GM06990 (cell line): ENCODE results near the gene PHAF1.

Source experiments
- DNase-seq: peaks from one replicate; pipeline ENCODE4 v3.0.0-alpha.2; 2011; ENCODE audit not compliant: insufficient read length; ENCODE audit errors: extremely low read depth
- H3K27me3 ChIP-seq: replicated peaks from 2 replicates; pipeline ENCODE4 v1.6.0; 2011; ENCODE audit warnings: low read length; ENCODE audit not compliant: control insufficient read depth, insufficient read depth
- H3K36me3 ChIP-seq: 2 replicates; pipeline ENCODE4 v1.5.1; 2011; ENCODE audit warnings: low read length; ENCODE audit not compliant: control insufficient read depth, insufficient read depth
- H3K4me3 ChIP-seq: replicated peaks from 2 replicates; pipeline ENCODE4 v1.5.1; 2011; ENCODE audit warnings: low read depth, mild to moderate bottlenecking, control low read depth, low read length
- TF ChIP-seq, protein P1 (sequence below): IDR thresholded peaks from 2 replicates; pipeline ENCODE4 v1.5.1; 2011; ENCODE audit warnings: low read length, control low read depth, mild to moderate bottlenecking, inconsistent platforms; ENCODE audit not compliant: insufficient read depth, poor library complexity, severe bottlenecking

Gene PHAF1

GRCh38 chr16:67177743-67178699 is 68.3 kb downstream of the PHAF1 start:
- Histone ChIP-seq H3K27me3 (no peaks in the 10 kb centered on the region), H3K4me3 (peak overlapping the region; percentile 51), H3K36me3 (no peaks in the 10 kb centered on the region; the same call in 1 of the 2 replicates)
- TF ChIP-seq, protein P1, sequence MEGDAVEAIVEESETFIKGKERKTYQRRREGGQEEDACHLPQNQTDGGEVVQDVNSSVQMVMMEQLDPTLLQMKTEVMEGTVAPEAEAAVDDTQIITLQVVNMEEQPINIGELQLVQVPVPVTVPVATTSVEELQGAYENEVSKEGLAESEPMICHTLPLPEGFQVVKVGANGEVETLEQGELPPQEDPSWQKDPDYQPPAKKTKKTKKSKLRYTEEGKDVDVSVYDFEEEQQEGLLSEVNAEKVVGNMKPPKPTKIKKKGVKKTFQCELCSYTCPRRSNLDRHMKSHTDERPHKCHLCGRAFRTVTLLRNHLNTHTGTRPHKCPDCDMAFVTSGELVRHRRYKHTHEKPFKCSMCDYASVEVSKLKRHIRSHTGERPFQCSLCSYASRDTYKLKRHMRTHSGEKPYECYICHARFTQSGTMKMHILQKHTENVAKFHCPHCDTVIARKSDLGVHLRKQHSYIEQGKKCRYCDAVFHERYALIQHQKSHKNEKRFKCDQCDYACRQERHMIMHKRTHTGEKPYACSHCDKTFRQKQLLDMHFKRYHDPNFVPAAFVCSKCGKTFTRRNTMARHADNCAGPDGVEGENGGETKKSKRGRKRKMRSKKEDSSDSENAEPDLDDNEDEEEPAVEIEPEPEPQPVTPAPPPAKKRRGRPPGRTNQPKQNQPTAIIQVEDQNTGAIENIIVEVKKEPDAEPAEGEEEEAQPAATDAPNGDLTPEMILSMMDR, result no peak
- DNase-seq, result peak; percentile 65

DNA sequence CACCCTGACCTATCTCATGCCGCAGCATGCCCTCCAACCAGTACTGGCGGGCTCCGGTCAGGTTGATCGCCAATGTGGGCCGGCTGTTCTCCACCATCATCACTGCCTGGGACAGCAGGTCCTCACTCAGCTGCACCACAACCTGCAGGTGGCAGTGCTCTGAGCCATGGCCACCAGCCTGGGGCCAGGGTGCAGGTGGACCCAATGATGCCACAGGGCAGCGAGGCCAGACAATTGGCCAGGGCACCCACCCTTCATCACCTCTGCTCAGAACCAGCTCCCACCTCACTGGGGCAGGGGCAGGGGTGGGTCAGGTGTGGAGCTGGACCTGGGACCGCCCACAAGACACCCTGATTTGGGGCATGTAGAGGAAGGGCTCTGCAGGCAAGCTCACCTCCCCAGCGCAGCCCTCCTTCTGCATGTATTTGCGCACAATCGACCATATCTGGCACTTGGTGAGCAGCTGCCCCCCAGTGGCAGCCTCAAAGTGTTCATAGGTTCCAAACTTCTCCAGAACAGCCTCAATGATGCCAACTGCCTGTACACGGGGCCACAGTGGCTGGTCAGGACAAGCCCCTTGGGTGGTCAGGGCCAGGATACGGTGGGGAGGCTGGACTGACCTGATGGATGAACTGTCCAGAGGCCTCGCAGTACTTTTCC is 69.8 kb downstream of the PHAF1 start:
- DNase-seq, result no peak
- no peaks in the 10 kb centered on the region; the same call in 1 of the 2 replicates for H3K27me3 ChIP-seq
- no peak overlapping the region for H3K4me3 ChIP-seq
- TF ChIP-seq, protein P1, result peak; percentile 14
- no peaks in the 10 kb centered on the region; the same call in 1 of the 2 replicates for H3K36me3 ChIP-seq

- no peak overlapping the region for H3K4me3 ChIP-seq
- no peaks in the 10 kb centered on the region; the same call in 1 of the 2 replicates for H3K27me3 ChIP-seq
- no peak for DNase-seq
- H3K36me3 ChIP-seq, result no peaks in the 10 kb centered on the region; the same call in 1 of the 2 replicates
- TF ChIP-seq, protein P1, result no peak
These were observed 70.4 kb downstream of the PHAF1 start for GRCh38 chr16:67180166-67180565.

DNA sequence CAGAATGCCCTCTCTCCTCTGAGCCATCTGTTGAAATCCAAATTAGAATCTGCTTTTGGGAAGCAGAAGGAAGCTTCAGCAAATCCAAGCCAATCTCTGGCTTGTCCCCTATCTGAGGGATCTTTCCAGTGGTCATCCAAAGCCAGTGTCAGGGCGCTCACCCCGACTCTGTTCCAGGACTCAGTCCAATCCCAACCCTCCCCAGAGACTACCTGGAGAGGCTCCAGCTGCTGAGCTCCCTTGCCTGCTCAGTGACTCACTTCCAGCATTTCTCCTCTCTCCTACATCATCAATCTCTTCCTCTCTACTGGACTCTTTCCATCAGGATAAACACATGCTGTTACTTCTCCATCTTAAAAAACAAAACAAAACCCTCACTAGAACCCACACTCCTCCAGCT is 71.6 kb downstream of the PHAF1 start:
- no peaks in the 10 kb centered on the region; the same call in 1 of the 2 replicates for H3K27me3 ChIP-seq
- no peak for DNase-seq
- no peak overlapping the region for H3K4me3 ChIP-seq
- H3K36me3 ChIP-seq, result no peaks in the 10 kb centered on the region; the same call in 1 of the 2 replicates
- TF ChIP-seq, protein P1, result no peak

GRCh38 chr16:67182288-67182687 is 72.5 kb downstream of the PHAF1 start:
- no peak for DNase-seq
- TF ChIP-seq, protein P1, result no peak
- Histone ChIP-seq H3K36me3 (no peaks in the 10 kb centered on the region; the same call in 1 of the 2 replicates), H3K4me3 (peak overlapping the region; percentile 77; the same call in 1 of the 2 replicates), H3K27me3 (no peaks in the 10 kb centered on the region; the same call in 1 of the 2 replicates)
